OCI-LY1 (cell line): ENCODE data around the gene CDH13.

ENCODE experiments used
- H2AFZ ChIP-seq: fragments of 200-600 bp; sonication (generic), shearing (Covaris generic); 2 replicates; pipeline ENCODE4 v1.6.0; 2014; ENCODE audit warnings: antibody characterized with exemption, mild to moderate bottlenecking, low read length
- H3F3A ChIP-seq: fragments of 200-600 bp; sonication (generic), shearing (Covaris generic); 2 replicates; pipeline ENCODE4 v1.6.0; 2014; ENCODE audit warnings: mild to moderate bottlenecking, antibody characterized with exemption, low read length, moderate library complexity; ENCODE audit not compliant: insufficient read depth
- H3K27ac ChIP-seq: fragments of 200-600 bp; sonication (generic); 2 replicates; pipeline ENCODE4 v1.5.1; 2014; ENCODE audit warnings: low read length, mixed run types, mild to moderate bottlenecking, low read depth; ENCODE audit not compliant: poor library complexity, severe bottlenecking
- H3K27me3 ChIP-seq: fragments of 200-600 bp; sonication (generic); 2 replicates; pipeline ENCODE4 v1.6.0; 2014; ENCODE audit warnings: antibody characterized with exemption, mild to moderate bottlenecking, low read length, moderate library complexity; ENCODE audit not compliant: insufficient read depth
- H3K36me3 ChIP-seq: fragments of 200-600 bp; sonication (generic); 2 replicates; pipeline ENCODE4 v1.6.1; 2014; ENCODE audit warnings: mild to moderate bottlenecking, antibody characterized with exemption, low read length, moderate library complexity, mixed read lengths; ENCODE audit not compliant: insufficient read depth
- H3K4me1 ChIP-seq: fragments of 200-600 bp; sonication (generic); 2 replicates; pipeline ENCODE4 v1.5.1; 2014; ENCODE audit warnings: mild to moderate bottlenecking, low read length, moderate library complexity; ENCODE audit not compliant: insufficient read depth, severe bottlenecking
- H3K4me2 ChIP-seq: fragments of 200-600 bp; sonication (generic), shearing (Covaris generic); 2 replicates; pipeline ENCODE4 v1.6.1; 2014; ENCODE audit warnings: low read length
- H3K4me3 ChIP-seq: fragments of 200-600 bp; sonication (generic); 2 replicates; pipeline ENCODE4 v1.5.1; 2014; ENCODE audit warnings: low read length, low read depth, mild to moderate bottlenecking, mixed read lengths; ENCODE audit not compliant: poor library complexity, severe bottlenecking
- H3K79me2 ChIP-seq: fragments of 200-600 bp; shearing (Covaris generic); 2 replicates; pipeline ENCODE4 v1.6.1; 2016; ENCODE audit warnings: mixed run types, low read length, mixed read lengths; ENCODE audit not compliant: insufficient read depth
- H3K9ac ChIP-seq: fragments of 200-600 bp; sonication (generic), shearing (Covaris generic); 2 replicates; pipeline ENCODE4 v1.6.1; 2014; ENCODE audit warnings: mild to moderate bottlenecking, low read length, mixed read lengths
- H3K9me2 ChIP-seq: fragments of 200-600 bp; sonication (generic), shearing (Covaris generic); 2 replicates; pipeline ENCODE4 v1.6.1; 2014; ENCODE audit warnings: low read depth, mild to moderate bottlenecking, low read length, mixed read lengths
- H3K9me3 ChIP-seq: fragments of 200-600 bp; shearing (Covaris generic); 2 replicates; pipeline ENCODE4 v1.6.1; 2014; ENCODE audit warnings: low read length, mixed read lengths
- H4K20me1 ChIP-seq: fragments of 200-600 bp; sonication (generic), shearing (Covaris generic); 2 replicates; pipeline ENCODE4 v1.6.0; 2016; ENCODE audit warnings: mild to moderate bottlenecking, low read length; ENCODE audit not compliant: insufficient read depth
- CTCF ChIP-seq: fragments of 200-600 bp; sonication (generic), shearing (Covaris generic); IDR thresholded peaks from 2 replicates; pipeline ENCODE4 v1.5.1; 2017; ENCODE audit warnings: mild to moderate bottlenecking, antibody characterized with exemption, low read length, moderate library complexity, mixed read lengths
- EZH2 ChIP-seq: fragments of 200-600 bp; sonication (generic), shearing (Covaris generic); IDR thresholded peaks from 2 replicates; pipeline ENCODE4 v1.8.0; 2017; ENCODE audit warnings: borderline replicate concordance, mixed run types, mild to moderate bottlenecking, antibody characterized with exemption, low read length, moderate library complexity, mixed read lengths

The CDH13 gene

GRCh38 chr16:83029467-83029866 lies 402.7 kb downstream of the CDH13 start:
- Histone ChIP-seq H3K36me3 (no peaks in the 10 kb centered on the region), H3F3A (no peaks in the 10 kb centered on the region), H3K9ac (no peak overlapping the region), H3K79me2 (no peaks in the 10 kb centered on the region), H3K9me2 (no peaks in the 10 kb centered on the region), H3K4me2 (no peak overlapping the region), H3K9me3 (no peaks in the 10 kb centered on the region), H3K4me1 (no peaks in the 10 kb centered on the region), H3K27me3 (no peaks in the 10 kb centered on the region), H4K20me1 (no peaks in the 10 kb centered on the region), H3K27ac (no peak overlapping the region), H2AFZ (no peak overlapping the region), H3K4me3 (no peak overlapping the region)
- TF ChIP-seq EZH2 (no peak), CTCF (no peak)

GRCh38 chr16:83031524-83031923 lies 404.8 kb downstream of the CDH13 start:
- Histone ChIP-seq H3K9me2 (no peaks in the 10 kb centered on the region), H3K9me3 (no peaks in the 10 kb centered on the region), H4K20me1 (no peaks in the 10 kb centered on the region), H3K36me3 (no peaks in the 10 kb centered on the region), H3K4me3 (no peak overlapping the region), H3K4me2 (no peak overlapping the region), H3K79me2 (no peaks in the 10 kb centered on the region), H3F3A (no peaks in the 10 kb centered on the region), H3K27me3 (no peaks in the 10 kb centered on the region), H3K4me1 (no peaks in the 10 kb centered on the region), H2AFZ (no peak overlapping the region), H3K9ac (no peak overlapping the region), H3K27ac (no peak overlapping the region)
- TF ChIP-seq CTCF (no peak), EZH2 (no peak)

GRCh38 chr16:83037102-83037501 lies 410.3 kb downstream of the CDH13 start:
- Histone ChIP-seq H4K20me1 (no peaks in the 10 kb centered on the region), H3K4me3 (no peak overlapping the region), H3K9me2 (no peaks in the 10 kb centered on the region), H3F3A (no peaks in the 10 kb centered on the region), H3K4me1 (no peaks in the 10 kb centered on the region), H3K4me2 (no peak overlapping the region), H2AFZ (no peak overlapping the region), H3K27ac (no peak overlapping the region), H3K36me3 (no peaks in the 10 kb centered on the region), H3K27me3 (no peaks in the 10 kb centered on the region), H3K9me3 (no peaks in the 10 kb centered on the region), H3K79me2 (no peaks in the 10 kb centered on the region), H3K9ac (no peak overlapping the region)
- TF ChIP-seq EZH2 (no peak), CTCF (no peak)
